Stimulated activated CD8-positive, alpha-beta memory T cell treated with anti-CD3 and anti-CD28 coated beads, Interleukin-15, amount 100 ng/mL, for 48 hours (primary cell): ENCODE results near the gene PPIE.

Experiments
- DNase-seq, 2 donors: peaks; one replicate each; pipeline ENCODE4 v3.0.0-alpha.2; 2020; ENCODE audit warnings: low read depth in 2 of 2

PPIE gene

GRCh38 chr1:39738622-39739366, at the start of gene PPIE:
TSS of gene PPIE (plus strand) at chr1:39738882. CDS start at chr1:39738901, 19 bp downstream.
- peak; percentile 95 to 96 for DNase-seq

- no peak for DNase-seq
These were observed 49.5 kb upstream of the PPIE start for GRCh38 chr1:39689214-39689613.

- DNase-seq, result no peak
These were observed 49.0 kb upstream of the PPIE start for GRCh38 chr1:39689635-39690034.

GRCh38 chr1:39690225-39690624, 48.5 kb upstream of the PPIE start:
- DNase-seq, result no peak

- DNase-seq, result no peak
These were observed 47.8 kb upstream of the PPIE start for GRCh38 chr1:39690794-39691382.

GRCh38 chr1:39691383-39692151, 47.1 kb upstream of the PPIE start, which contains the start of gene HPCAL4:
TSS of gene HPCAL4 (minus strand) at chr1:39691433. CDS start at chr1:39684603, 6,830 bp downstream.
- DNase-seq, result peak; percentile 77 to 82

GRCh38 chr1:39692152-39693074, 46.3 kb upstream of the PPIE start:
- no peak for DNase-seq

GRCh38 chr1:39694026-39694425, 44.7 kb upstream of the PPIE start:
- no peak for DNase-seq

GRCh38 chr1:39695016-39695415, 43.7 kb upstream of the PPIE start:
- no peak for DNase-seq

- no peak for DNase-seq
These were observed 42.2 kb upstream of the PPIE start for GRCh38 chr1:39696448-39696847.

- no peak for DNase-seq
These were observed 40.1 kb upstream of the PPIE start for GRCh38 chr1:39698568-39698967.

- DNase-seq, result no peak
These were observed 39.3 kb upstream of the PPIE start for GRCh38 chr1:39699419-39699818.

GRCh38 chr1:39700348-39700747, 38.3 kb upstream of the PPIE start:
- DNase-seq, result no peak

GRCh38 chr1:39701049-39701439, 37.6 kb upstream of the PPIE start:
- DNase-seq, result no peak

GRCh38 chr1:39704757-39705156, 33.9 kb upstream of the PPIE start:
- DNase-seq, result no peak

- DNase-seq, result no peak
These were observed 31.2 kb upstream of the PPIE start for GRCh38 chr1:39707506-39707905.

- no peak for DNase-seq
These were observed 27.3 kb upstream of the PPIE start for GRCh38 chr1:39711104-39711965.

- DNase-seq, result no peak
These were observed 26.7 kb upstream of the PPIE start for GRCh38 chr1:39711966-39712340.

- no peak for DNase-seq
These were observed 25.1 kb upstream of the PPIE start for GRCh38 chr1:39713557-39713956.

- DNase-seq, result no peak
These were observed 20.9 kb upstream of the PPIE start for GRCh38 chr1:39717809-39718208.
